Activated CD4-positive, alpha-beta T cell treated with anti-CD3 and anti-CD28 coated beads, Interleukin-2, amount 50 U/mL, for 1 hour (primary cell): ENCODE measurements around the gene LRPAP1.

ENCODE experiments used
- DNase-seq: peaks from one replicate; pipeline ENCODE4 v3.0.0-alpha.2; 2020

The LRPAP1 gene

DNA sequence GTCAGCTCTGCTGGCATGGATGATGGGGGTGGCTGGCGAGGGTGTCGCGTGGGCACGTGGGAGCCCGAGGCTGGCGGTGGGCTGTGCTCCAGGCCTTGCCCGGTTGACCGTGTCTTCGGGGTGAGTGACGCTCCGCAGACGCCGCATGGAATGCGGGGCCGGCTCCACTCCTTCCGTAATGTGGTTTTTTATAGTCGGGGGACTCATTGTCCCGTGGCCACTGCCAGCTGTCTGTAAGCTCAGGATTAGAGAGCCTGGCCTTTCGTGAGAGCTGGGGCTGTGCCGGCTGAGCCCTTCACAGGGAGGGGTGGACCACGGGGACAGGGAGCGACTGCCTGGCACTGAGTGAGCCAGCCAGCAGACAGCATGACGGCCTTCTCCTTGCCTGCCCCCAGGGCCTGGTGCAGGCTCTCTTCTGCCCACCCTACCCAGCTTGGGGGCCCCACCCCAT, 48.7 kb downstream of the LRPAP1 start:
- DNase-seq: no peak

DNA sequence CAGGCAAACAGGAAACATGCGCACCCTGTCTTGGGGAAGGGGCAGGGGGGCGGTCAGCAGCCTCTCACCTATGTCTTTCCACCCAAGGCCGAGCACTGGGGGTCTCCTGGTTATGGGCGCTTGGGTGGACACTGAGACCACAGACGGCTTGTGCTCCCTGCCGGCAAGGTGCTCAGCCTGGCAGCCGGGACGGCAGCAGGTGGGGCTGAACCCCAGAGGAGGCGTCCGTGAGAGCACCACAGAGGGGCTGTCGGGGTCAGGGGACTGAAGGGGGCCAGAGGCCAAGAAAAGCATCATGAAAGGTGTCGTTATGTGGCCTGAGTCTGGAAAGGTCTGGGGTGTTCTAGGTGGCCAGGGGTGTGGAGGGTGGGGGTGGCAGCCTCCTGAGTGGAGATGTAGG, 49.5 kb downstream of the LRPAP1 start:
- DNase-seq: no peak

DNA sequence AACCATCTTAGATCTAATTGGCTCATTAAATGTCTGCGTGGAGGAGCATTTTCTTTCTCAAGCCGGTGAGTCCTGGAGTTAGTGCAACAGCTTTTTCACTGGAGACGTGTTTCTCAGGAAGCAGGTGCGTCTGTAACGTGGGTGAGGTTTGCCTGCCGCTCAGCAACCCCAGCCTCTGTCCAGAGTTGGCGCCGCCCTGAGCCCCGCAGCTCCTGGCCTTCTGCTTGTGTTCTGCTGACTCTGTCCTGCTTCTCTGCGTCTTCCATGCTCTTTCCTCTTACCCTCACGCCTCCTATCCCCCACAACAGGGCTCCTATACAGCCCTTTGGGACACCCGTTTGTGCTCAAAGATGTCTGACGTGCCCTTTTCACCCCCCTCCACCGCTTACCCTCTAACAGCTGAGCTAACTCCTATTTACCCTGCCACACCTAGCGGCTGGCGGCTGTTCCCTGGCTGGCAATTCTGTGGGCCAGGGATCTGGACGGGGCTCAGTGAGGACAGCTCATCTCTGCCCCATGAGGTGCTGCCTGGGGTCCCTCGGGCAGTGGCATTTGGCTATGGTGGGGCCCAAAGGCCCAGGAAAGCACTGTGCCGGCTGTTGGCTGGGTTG, 50.3 kb downstream of the LRPAP1 start:
- DNase-seq: no peak

DNA sequence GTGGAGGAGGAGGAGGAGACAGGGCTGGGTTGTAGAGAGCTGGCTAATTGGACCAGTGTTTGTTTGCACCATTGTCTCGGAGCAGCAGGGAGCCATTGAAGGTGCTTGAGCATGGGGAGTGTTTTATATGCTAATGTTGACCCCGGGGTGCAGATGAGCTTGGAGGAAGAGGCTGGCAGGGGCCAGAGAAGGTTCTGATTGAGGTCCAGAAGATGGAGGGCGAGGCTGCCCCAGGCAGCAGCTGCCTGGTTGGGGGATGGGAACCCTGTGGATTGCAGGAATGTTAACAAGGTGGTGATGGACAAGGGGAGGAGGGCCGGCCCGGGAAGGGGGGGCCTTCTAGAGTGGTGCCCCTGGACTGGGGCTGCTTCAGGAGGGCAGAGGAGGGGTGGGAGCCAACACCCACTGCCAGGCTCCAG, 51.1 kb downstream of the LRPAP1 start:
- no peak for DNase-seq

DNA sequence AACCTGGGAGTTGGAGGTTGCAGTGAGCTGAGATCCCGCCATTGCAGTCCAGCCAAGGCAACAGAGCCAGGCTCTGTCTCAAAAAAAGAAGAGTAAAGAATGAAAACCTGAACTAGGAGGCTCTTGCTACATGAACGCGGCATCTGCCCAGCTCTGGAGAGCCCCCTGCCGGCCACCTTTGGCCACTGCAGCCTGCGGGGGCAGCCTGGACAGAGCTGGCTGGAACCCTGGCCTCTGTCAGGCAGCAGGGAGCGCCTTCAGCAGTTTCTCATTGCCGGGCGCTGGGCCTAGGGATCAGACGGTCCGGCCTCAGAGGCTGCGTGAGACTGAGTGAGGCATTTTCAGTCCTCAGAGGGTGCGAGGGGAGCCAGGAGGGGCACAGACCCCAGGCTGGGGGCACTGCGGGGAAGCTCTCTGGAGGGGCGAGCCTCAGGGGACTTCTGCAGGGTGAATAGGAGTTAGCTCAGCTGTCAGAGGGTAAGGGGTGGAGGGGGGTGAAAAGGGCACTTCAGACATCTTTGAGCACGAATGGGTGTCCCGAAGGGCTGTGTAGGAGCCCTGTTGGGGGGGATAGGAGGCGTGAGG, 51.6 kb downstream of the LRPAP1 start:
- peak; percentile 73 for DNase-seq

DNA sequence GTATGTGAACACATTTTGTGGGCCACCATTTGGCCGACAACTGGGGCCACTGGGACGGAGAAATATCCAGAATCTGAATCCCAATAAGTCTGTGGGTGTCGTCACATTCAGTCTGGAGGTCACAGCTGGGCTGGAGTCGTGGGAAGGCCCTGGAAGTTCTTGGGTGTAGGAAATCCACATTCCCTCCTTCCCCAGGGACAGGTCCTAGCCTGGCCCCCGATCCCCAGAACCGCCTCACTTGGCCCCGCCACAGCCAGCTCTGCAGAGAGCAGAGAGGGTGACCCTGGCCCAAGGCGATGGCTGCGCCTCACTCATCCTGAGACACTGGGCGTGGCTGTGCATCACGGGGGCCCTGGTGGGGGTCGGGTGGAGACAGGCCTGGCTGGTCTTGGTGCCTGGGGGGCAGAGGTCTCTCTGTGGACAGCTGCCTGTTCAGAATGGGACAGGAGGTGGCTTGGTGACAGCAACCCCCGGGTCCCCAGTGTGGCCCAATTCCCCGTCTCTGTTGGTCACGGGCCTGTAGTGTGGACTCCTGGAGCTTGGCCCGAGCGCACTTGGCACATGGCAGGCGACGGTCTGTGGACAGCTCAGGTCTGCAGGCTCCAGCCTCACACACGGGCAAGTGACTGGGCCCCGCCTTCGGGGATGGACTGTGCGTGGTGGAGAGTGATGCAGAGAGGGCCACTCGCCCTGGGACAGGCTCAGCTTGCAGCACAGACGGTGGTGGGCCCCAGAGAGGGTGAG, 52.7 kb downstream of the LRPAP1 start:
- DNase-seq: no peak

DNA sequence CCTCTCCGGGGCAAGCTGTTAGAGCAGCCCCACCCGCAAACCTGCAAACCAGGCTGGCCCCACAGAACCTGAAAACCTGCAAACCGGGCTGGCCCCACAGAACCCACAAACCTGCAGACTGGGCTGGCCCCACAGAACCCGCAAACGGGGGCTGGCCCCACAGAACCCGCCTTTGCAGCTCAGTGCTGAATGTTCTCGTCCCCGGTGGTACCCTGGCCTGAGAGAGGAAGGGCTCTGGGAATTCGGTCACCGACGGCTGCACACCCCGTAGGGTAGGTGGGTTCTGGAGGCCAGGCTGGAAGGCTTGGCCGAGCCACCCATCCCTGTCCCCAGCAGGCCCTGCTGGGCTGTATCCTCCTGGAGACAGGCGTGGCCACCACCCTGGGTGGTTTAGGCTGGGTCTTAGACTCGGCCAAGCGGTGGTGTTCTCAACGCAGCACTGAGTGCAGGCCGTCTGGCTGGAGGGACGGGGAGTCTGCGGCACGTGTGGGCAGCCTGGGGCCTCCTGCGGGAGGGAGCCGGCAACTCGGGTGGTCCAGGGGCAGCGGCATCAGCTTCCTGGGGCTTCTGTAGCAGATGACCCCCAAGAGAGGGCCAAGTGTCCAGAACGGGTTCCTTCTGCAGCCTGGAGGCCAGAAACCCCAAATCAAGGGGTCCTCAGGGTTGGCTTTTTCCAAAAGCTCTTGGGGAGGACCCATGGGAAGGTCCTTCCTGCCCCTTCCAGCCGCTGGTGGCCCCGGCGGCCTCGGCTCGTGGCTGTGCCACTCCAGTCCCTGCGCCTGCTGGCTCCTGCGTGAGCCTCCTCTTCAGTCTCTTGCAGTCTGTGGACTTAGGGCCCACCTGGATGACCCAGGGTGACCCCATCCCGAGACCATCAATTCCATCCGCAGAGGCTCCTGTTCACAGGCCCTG, 53.5 kb downstream of the LRPAP1 start:
- no peak for DNase-seq

DNA sequence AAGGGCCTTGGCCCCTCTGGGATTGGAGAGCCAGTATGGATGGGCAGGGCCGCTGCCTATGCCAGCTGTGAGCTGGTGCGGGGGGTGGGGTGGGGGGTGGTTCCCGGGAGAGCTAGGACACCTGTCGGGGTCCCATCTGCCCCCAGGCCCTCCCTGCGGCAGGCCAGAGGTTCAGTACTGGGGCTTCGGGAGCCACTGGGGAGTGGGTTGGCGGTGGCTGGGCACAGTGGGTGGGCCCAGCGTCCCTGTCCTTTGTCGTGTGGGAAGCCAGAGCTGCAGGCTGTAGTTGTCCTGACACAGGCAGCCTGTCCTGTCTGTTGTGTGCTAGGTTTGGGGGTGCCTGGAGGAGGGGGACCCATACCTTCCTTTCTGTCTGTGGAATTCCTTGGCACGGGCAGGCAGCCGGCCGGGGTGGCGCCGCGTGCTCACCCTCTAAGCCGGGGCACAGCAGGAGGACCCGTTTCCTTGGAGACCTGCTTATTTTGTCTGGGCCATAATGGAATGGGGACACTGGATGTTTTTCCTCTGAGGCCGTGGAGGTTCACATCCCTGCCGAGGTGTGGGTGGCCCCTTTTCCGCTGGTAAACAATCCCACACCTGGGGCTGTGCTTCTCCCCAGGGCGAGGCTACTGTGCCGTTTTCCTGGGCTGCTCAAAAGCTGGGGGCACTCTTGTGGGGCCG, 54.3 kb downstream of the LRPAP1 start:
- no peak for DNase-seq

DNA sequence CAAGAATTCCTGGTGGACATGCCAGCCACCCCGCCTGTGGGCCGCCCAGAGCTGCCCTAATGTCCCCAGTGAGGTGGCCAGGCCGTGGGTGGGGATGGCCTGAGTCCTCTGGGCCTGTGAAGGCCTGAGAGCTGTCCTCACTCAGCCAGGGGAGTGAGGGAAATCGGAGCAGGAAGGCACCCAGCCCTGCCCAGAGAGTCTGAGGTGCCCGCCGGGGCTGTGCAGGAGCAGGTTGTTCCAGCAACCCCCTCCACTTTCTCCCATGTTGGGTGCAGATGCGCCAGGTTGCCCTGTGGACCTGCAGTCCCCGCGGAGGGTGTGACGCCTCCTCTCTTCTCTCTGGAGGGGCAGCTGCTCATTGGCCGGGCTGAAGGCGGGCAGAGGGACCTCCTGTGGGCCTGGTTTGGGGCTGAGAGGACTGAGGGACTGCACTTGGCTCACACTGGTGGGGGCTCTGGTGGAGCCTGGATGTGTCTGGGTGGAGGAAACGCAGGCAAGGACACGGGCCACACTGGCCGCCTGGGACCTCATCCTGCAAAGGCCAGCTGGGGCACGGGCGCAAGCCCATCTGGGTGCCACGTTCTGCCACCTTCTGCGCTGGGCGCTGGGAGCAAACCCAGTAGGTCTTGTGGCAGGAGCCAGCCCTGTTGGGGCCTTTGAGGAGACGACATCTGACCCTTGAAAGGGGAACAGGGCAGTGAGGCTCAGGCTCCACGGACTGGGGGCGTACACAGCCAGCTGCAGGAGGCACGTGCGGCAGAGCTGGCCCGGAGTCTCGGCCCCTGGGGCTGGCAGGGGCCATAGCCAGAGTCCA, 55.1 kb downstream of the LRPAP1 start:
- no peak for DNase-seq

DNA sequence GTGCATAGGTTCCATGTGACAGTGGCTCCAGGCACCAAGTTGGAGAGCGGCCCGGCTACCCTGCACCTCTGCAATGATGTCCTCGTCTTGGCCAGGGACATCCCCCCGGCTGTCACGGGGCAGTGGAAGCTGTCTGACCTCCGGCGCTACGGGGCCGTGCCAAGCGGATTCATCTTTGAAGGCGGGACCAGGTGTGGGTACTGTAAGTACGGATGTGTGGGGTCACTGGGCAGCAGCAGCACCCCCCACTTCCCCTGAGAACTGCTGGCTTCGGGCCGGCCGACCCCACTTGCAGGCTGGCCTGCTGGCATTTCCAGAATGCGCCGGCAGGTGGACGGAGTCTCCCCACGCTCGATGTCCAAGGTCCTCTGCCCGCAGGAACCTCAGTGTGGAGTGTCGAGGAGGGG, 55.9 kb downstream of the LRPAP1 start:
- DNase-seq: no peak

DNA sequence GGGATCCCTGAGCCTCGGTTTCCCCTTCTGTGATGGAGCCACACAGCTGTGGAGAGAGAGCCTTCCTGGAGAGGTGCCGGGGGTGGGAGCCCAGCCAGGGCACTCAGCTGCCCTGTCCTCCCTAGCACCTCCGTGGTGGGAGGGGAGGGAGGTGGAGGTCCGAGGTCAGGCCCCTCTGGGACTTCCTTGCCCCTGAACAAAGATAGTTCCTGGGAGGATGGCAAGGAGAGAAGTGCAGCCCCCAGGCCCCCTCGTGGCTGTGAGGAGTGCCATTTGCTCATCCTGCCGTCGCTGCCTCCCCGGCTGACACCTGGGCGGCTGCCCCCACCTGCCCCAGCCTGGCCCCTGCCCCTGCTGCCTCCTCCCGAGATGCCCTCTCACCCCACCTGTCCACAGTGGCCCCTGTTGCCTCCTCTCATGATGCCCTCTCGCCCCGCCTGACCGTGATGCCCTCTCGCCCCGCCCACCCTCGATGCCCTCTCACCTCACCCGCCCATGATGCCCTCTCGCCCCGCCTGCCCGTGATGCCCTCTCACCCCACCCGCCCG, 56.4 kb downstream of the LRPAP1 start:
- no peak for DNase-seq

DNA sequence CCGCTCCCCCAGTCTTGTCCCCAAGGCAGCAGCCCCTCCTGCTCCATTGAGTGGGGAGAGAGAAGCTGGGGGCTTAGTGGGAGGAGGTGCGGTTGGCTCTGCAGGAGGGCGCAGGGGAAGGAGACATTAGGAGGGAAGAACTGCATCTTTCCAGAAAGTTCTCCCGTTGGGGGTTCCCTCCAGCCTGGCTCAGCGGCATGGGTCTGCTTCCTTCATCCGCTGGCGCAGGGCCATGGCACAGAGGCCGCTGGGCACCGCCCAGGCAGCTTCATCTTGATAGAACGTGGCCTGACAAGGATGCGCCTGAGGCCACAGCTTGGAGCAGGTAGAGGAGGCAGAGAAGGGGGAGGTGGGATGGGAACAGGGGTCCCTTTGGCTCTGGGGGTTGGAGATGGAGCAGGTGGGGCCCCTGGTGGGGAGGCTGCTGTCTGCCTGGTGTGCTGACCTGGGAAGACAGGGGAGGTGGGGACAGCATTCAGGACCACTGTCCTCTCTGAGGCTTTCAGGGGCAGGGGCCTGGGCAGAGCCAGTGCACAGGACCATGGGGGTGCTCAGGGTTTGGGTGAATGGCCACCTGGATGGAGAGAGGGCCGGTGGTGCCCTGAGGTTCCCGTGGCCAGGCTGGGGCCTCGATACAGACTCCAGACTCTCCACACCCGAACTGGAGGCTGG, 57.0 kb downstream of the LRPAP1 start:
- no peak for DNase-seq

DNA sequence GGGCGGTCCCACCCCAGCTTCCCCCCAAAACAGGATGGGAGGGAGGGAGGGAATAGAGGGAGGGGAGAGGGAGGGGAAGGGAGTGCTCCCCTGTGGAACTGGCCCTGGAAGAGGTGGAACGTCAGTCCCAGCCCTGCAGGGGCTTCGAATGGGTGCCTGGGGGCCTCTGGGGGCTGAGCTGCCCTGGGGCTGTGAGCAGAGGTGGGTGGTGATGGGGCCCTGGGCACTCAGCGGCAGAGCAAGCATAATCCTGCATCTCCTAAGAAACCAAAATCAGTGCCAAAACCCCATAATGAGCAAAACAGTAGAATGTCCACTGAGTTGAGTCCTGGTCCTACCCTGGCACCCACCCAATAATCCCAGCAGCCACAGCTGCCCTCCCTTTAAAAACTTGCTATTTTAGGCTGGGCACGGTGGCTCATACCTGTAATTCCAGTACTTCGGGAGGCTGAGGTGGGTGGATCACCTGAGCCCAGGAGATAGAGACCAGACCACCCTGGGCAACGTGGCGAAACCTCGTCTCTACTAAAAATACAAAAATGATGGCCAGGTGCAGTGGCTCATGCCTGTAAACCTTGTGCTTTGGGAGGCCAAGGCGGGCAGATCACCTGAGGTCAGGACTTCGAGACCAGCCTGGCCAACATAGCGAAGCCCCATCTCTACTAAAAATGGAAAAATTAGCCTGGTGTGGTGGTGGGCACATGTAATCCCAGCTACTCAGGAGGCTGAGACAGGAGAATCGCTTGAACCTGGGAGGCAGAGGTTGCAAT, 58.0 kb downstream of the LRPAP1 start:
- DNase-seq: no peak

DNA sequence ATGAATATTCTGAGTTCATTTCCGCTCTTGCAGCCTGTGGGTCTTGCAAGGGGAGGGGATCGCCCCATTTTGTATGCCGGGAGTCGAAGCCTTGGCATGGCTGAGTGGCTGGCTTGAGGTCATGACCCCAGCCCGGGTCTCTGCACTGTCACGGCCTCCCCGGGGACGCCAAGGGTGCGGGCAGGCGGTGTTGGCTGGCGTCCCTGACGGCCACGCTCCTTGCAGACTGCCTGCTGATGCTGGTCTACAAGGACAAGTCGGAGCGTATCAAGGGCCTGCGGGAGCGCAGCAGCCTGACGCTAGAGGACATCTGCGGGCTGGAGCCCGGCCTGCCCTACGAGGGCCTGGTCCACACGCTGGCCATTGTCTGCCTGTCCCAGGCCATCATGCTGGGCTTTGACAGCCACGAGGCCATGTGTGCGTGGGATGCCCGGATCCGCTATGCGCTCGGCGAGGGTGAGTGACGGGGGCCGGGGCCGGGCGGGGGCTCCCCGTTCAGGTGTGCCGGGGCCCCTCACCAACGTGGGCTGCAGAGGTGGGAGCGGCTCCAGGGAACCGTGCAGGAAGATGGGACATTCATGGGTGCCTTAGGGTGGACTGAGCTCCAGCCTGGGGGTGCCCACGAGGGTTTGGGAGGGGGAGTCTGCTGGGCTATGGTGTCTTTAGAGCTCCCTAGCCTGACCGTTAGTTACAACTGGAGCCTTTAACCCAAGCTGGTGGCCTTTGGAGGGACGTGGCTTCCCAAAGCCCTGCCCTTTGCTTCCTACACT, 58.9 kb downstream of the LRPAP1 start:
- no peak for DNase-seq

DNA sequence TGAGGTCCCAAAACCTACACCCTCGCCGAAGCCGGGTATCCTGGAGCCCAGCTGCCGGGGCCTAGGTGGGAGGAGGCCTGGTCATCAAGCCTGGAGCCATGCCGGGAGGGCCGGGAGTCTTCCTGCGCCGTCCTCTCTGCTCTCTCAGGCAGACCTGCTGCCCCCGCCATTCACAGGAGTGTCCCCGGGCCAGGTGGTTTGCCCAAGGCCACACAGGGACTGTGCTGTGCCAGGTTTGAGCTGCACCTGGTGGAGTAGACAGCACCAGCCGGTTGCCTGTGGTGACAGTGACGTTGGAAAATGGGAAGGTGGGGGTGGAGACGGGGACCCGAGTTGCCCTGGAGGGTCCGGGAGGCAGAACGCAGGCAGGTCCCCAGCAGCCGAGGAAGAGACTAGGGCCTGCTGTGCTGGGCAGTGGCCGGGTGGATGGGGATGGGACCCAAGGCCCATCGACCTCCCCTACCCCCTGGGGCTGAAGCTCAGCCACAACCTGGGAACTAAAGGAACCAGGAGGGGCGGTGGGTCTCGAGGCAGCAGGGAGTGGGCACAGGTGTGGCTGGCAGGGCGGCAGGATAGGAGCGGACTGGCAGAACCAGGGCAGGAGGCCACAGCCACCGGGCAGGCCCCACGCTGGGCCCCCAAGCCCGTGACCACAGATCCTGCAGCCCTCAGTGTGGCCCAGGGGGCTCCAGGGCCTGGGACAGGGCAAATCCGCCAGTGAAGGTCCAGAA, 59.6 kb downstream of the LRPAP1 start:
- DNase-seq: no peak

DNA sequence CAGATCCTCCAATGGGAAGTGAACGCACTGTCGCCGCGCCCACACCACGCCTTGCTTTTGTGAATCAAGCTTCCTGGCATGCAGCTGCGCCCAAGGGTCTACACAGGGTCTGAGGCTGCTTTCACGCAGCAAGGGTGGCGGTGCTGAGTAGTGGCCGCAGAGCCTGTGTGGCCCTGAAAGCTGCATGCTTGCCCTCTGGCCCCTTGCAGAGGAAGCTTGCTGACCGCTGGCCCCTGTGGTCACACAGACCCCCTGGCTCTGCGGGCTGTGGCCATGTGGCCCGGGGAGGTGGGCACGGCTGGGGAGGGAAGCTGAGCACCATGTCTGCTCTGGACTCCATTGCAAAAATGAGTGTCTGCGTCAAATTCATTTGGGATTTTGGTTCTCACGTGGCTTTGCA, 60.3 kb downstream of the LRPAP1 start:
- DNase-seq: no peak

DNA sequence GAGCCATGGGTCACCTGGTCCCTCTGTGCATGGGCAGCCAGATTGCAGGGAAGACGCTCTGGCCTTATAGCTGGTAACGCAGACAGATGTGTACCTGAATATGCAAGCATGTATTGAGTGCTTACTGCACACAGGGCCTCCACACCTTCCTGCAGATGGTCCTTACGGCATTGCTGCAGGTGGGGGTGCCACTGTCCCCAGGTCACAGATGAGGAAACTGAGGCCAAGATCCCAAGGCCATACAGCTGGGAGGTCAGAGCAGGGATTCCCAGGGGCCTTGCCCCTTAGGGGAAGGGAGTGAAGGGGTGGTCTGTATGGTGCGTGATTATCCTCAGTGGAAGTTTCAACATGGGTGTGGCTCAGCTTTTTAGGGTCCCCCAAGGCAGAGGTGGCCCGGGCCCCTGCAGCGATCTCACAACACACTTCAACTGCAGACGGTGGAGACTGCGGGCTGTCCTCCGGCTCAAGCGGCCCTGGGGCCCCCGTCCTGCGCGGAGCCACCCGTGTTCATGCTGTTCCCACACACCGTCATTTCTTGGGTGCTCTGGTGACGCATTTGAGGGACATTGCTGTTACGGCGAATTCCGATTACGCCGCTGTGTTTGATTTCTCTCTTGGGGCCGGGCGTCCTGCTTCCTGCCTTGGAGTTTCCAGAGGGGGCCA, 61.0 kb downstream of the LRPAP1 start:
- no peak for DNase-seq
